ENCODE results near the gene CENPO. TPM values are rescaled to one million over a fixed set of nuclear protein-coding genes. Genes with fewer than 3 reads are reported as not detected.

Gene CENPO
- total RNA-seq, 1 donor from 2014 or later = 1.6 TPM

DNA sequence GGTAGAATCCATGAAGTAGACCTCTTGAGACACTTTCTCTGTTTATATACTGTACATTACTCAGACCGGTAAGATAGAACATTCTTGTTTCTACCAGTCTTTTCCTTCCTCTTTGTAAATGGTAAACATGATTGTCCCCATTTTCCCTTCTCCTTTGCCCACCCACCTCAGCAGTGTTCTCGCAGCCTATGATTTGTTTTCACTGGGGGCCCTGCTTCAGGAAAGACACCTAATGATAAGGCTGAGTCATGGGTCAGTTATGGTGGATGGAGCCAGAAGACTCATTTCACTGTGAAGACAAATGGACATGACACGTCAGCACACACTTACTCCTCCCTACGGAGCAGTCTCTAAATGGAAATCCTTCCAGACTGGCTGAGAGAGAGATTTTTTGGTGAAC, 23.7 kb downstream of the CENPO start:
- peaks cover 17% of the 10 kb centered on the region for H3K36me3 ChIP-seq (ENCODE audit: control insufficient read depth, insufficient read depth, low read length)
- no peak overlapping the region for H3K4me3 ChIP-seq (ENCODE audit: low read depth, low read length)
- TF ChIP-seq, protein P1, sequence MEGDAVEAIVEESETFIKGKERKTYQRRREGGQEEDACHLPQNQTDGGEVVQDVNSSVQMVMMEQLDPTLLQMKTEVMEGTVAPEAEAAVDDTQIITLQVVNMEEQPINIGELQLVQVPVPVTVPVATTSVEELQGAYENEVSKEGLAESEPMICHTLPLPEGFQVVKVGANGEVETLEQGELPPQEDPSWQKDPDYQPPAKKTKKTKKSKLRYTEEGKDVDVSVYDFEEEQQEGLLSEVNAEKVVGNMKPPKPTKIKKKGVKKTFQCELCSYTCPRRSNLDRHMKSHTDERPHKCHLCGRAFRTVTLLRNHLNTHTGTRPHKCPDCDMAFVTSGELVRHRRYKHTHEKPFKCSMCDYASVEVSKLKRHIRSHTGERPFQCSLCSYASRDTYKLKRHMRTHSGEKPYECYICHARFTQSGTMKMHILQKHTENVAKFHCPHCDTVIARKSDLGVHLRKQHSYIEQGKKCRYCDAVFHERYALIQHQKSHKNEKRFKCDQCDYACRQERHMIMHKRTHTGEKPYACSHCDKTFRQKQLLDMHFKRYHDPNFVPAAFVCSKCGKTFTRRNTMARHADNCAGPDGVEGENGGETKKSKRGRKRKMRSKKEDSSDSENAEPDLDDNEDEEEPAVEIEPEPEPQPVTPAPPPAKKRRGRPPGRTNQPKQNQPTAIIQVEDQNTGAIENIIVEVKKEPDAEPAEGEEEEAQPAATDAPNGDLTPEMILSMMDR (IDR thresholded peaks at IDR 0.05; ENCODE audit: insufficient read depth, low read length, severe bottlenecking) = no peak
- H3K27me3 ChIP-seq (ENCODE audit: control insufficient read depth, insufficient read depth, low read length) = no peaks in the 10 kb centered on the region
- no peak for FAIRE-seq
- DNase-seq (ENCODE audit: low read depth) = no peak

DNA sequence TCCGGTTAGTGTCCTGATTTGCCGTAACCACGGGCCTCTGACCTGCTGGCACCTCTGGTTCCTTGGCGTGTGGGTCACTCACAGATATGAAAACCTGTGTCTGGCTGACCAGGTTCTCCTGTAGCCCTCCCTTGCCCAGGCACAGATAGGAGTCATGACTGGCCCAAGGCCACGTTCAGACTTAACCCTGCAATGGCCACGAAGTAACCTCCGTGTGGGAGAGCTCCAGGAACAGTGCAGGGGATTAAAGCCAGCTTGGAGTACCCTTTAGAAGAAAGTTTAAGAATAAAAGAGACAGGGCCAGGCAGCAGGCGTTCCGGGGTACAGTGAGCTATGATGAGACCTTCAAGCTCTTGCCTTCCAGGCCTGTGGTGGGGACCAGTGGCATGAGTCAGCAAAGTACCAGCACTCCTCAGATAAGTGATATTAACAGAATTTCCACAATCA, 25.5 kb downstream of the CENPO start:
- DNase-seq (ENCODE audit: low read depth) (no peak), FAIRE-seq (no peak)
- Histone ChIP-seq H3K4me3 (ENCODE audit: low read depth, low read length) (no peak overlapping the region), H3K36me3 (ENCODE audit: control insufficient read depth, insufficient read depth, low read length) (peaks cover 17% of the 10 kb centered on the region), H3K27me3 (ENCODE audit: control insufficient read depth, insufficient read depth, low read length) (no peaks in the 10 kb centered on the region)
- TF ChIP-seq, protein P1 (IDR thresholded peaks at IDR 0.05; ENCODE audit: insufficient read depth, low read length, severe bottlenecking) = no peak

DNA sequence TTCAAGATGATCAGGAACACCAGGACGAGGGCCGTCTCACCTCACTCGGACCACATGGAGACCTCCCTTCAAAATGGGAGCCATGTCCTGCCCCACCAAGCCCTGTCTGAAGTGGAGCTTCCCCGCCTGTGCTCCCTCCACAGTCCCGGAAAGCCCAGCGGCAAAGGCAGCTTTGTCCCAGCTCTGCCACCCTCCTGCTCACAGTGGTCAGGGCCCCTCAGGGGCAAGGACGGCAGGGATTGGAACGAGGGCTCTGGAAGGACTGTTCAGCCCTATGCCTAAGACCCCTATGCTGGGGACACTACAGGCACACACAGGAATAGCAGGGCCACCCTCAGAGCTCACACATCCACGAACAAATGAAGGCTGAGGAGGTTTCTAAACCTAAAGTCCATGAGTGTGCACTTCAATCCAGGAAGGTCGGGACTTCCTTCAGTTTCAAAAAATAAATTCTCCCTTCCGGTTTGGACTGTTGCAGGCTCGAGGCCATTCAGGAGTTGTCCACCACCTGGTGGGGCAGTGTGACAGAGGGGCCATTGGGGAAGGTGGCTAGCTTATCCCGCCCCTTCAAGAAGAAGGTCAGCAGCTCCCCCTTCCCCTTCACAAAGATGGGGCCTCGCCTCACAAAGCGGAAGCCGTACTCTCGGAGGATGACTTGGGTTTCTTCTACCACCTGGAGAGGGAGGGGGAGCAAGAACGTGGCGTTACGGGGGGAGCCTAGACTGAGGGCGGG, 26.4 kb downstream of the CENPO start:
- H3K36me3 ChIP-seq (ENCODE audit: control insufficient read depth, insufficient read depth, low read length) = peaks cover 20% of the 10 kb centered on the region
- H3K27me3 ChIP-seq (ENCODE audit: control insufficient read depth, insufficient read depth, low read length) = no peaks in the 10 kb centered on the region
- TF ChIP-seq, protein P1 (IDR thresholded peaks at IDR 0.05; ENCODE audit: insufficient read depth, low read length, severe bottlenecking) = no peak
- no peak overlapping the region for H3K4me3 ChIP-seq (ENCODE audit: low read depth, low read length)
- DNase-seq (ENCODE audit: low read depth) (no peak), FAIRE-seq (no peak)

DNA sequence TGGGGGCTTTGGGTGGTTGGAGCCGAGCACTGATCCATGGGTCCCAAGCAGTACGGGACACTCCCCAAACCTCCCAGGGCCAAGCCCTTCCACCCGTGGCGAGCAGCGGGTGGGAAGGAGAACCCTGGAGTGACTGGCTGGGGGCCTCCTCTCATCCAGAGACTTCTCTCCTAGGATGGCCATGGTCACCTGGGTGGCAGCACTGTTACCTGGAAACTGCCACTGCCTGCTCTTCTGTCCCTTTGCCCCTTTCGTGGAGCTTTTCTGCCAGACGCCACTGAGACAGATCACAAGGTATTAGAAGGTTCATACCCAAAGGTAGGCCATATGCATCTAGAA, 26.9 kb downstream of the CENPO start:
- FAIRE-seq (no peak), DNase-seq (ENCODE audit: low read depth) (no peak)
- Histone ChIP-seq H3K4me3 (ENCODE audit: low read depth, low read length) (no peak overlapping the region), H3K27me3 (ENCODE audit: control insufficient read depth, insufficient read depth, low read length) (no peaks in the 10 kb centered on the region), H3K36me3 (ENCODE audit: control insufficient read depth, insufficient read depth, low read length) (peaks cover 20% of the 10 kb centered on the region)
- TF ChIP-seq, protein P1 (IDR thresholded peaks at IDR 0.05; ENCODE audit: insufficient read depth, low read length, severe bottlenecking) = no peak

DNA sequence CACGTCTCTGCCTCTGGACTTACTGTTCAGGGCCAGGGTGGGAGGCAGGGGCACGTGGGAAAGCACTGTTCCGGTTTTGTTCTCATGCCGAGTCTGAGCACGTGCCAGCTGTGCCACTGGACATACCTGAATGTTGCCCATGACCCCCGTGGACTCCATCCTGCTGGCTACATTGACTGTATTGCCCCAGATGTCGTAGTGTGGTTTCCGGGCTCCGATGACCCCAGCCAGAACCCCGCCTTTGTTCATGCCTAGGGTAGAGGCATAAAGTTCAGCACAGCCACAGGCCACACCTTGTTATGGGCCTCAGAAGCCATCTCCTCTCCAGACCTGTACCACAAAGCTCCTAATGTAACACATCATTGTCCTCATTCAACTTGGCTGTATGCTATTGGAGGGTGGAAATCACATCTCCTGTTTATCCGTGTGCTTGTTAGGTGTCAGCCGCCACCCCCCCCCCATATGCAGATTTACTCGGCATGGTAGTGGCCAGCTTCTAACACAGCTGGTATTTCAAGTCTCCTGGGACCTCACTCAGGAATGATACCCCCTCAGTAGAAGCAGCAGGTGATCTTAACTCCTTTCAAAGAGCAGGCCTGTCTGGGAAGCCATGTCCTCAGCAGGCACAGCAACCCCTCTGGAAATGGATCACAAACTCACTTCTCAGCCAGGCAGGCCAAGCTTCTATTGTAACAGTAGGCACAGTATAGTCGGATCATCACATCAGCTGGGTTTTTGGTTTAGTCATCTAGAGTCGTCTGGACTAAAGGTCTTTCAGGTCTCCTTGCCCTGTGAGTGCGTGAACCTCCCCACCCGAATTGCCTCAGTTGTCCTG, 27.6 kb downstream of the CENPO start:
- no peak for FAIRE-seq
- peaks cover 20% of the 10 kb centered on the region for H3K36me3 ChIP-seq (ENCODE audit: control insufficient read depth, insufficient read depth, low read length)

More for the DNA sequence above, 27.6 kb downstream of the CENPO start:
- no peak for DNase-seq (ENCODE audit: low read depth)
- Histone ChIP-seq H3K27me3 (ENCODE audit: control insufficient read depth, insufficient read depth, low read length) (no peaks in the 10 kb centered on the region), H3K4me3 (ENCODE audit: low read depth, low read length) (no peak overlapping the region)
- TF ChIP-seq, protein P1 (IDR thresholded peaks at IDR 0.05; ENCODE audit: insufficient read depth, low read length, severe bottlenecking) = no peak
